ENCODE data around the gene TMEM61.
"Not testable (repeated sequence)": the region's sequence is repeated elsewhere in the genome, so short reads cannot be mapped to it uniquely, and the experiment has no call there.

Gene TMEM61

GRCh38 chr1:54962612-54963395, 17.6 kb upstream of the TMEM61 start:
- DNase-seq (ENCODE audit: low spot score): peak; percentile 21

DNA sequence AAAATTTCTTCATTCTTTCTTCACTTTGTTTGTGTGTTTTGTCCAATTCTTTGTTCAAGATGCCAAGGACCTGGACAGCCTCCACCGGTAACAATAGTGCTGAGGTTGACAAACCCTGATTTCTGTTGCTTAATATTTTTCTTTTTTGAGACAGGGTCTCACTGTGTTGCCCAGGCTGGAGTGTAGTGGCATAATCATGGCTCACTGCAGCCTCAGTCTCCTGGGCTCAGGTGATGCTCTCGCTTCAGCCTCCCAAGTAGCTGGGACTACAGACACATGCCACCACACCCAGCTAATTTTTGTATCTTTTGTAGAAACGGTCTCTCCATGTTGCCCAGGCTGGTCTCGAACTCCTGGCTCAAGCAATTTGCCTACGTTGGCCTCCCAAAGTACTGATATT, 16.6 kb upstream of the TMEM61 start:
- DNase-seq (ENCODE audit: low spot score): not testable (repeated sequence)

- DNase-seq (ENCODE audit: low spot score): peak; percentile 23
Observed at GRCh38 chr1:54965624-54966340, 14.6 kb upstream of the TMEM61 start.

DNA sequence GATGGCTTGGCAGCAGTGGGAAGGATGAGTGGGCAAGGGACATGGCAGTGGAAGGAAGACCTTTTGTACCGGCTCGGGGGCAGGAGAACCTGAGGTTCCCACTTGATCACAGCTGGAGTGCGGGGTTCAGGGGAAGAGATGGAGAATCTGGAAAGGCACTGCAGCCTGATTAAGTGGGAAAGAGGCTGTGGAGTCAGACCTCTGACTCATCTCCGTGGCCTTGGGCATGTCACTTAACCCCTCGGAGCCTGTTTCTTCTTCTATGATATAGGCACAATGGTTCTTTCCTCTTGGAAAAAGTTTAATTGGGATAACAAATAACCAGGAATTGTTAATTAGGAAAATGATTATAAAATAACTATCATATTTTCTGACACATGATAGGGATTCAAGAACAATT, 13.1 kb upstream of the TMEM61 start:
- DNase-seq (ENCODE audit: low spot score): no peak

DNA sequence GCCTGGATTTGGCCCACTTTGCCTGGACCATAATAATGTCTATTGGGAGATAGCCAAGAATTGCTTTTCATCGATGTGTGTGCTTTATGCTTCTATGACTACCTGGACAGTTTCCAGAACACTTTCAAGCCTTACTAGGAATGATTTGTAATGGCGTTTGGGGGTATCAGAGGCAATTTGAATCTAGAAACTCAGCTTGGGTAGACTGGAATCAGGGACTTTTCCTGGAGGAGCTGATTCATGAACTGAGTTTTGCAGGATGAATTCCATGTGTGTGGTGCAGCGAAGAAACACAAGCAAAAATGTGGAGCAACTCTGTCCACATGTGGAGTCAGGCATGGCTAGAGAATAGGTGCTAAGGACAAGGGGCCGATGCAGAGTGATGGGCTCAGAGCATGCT, 11.9 kb upstream of the TMEM61 start:
- DNase-seq (ENCODE audit: low spot score): no peak

GRCh38 chr1:54969879-54970278, 10.5 kb upstream of the TMEM61 start:
- no peak for DNase-seq (ENCODE audit: low spot score)

DNA sequence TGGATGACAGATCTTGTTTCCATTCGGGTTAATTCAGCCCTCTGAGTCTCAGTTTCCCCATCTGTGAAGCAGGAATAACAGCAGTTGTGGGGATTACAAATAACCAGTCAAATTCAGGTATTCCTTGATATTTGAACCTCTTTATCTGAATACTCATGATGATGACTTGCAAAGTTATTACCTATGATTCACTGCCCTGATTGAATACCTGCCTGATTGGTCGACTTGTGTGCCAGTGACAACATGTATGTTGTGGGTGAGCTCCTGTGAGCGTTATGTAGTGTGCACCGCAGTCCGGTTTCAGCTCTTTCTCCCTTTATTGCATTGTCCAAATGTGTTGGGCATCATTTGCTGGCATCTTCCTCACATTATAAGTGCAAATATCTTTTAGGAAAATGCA, 9.5 kb upstream of the TMEM61 start:
- no peak for DNase-seq (ENCODE audit: low spot score)

DNA sequence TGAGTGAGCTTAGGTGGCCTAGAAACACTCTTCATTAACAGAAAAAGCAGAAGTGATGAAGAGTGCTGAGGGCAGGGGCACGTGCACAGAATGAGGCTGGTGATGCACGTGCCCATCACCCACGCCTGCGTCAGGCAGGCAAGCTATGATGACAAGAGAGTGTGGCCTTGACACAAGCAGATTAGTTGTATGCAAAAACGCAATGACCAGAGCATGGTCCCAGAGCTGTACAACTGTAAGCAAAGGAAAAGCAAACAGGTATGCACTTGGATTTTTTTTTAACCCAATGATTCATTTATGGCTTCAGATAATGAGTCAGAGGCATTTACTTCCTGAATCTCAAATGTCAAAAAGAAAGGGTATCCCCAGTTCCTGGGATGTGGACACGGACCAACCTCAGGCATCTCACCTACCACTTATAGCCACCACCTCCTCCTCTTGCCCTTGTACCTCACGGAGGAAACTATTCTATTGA, 9.1 kb upstream of the TMEM61 start:
- DNase-seq (ENCODE audit: low spot score): peak; percentile 29

- no peak for DNase-seq (ENCODE audit: low spot score)
Observed at GRCh38 chr1:54972436-54972835, 8.0 kb upstream of the TMEM61 start.

- DNase-seq (ENCODE audit: low spot score): no peak
Observed at GRCh38 chr1:54973205-54973921, 7.1 kb upstream of the TMEM61 start.

DNA sequence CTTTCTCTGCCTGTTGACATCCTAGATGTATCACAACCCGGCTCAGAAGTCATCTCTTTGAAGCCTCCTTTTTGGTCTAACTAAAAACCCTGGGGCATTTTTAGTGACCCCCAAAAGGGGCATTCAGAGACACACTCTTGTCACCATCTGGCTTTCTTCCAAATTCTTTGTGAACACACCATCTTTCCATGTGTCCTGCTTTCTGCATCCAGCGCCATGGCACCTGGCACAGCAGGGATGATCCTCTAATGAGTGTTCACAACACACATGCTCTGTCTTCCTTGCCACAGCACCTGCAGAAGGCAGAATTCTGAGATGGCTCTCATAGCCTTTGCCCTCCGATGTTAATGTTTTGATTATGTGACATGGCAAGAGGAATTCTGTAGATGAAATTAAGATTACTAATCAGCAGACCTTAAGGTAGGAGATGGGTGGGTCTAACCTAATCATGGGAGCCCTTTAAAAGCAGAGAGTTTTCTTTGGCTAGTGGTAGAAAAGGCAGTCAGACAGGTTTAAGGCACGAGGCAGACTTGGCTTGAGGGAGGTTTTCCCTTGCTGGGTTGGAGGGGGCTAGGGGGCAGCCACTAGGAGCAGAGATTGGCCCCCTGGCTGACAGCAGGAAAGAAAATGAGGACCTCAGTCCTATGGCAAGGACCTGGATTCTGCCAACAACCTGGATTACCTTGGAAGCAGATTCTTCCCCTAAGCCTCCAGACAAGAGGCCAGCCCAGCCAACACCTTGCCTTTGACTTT, 4.9 kb upstream of the TMEM61 start:
- DNase-seq (ENCODE audit: low spot score): no peak

DNA sequence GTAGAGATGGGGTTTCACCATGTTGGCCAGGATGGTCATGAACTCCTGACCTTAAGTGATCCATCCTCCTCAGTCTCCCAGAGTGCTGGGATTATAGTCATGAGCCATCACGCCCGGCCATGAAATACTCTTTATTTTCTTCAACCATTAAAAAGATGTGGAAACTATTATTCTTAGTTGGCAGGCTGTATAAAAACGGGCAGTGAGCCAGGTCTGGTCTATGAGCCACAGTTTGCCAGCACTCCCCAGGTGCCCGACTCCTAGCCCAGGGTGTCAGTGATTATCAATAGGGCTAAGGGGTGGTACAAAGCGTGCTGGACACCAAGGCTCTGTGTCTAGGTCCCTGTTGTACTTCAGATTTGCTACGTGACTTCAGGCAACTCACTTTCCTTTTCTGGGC, 3.7 kb upstream of the TMEM61 start:
- DNase-seq (ENCODE audit: low spot score): no peak

- no peak for DNase-seq (ENCODE audit: low spot score)
Observed at GRCh38 chr1:54977533-54978297, 2.7 kb upstream of the TMEM61 start.

- DNase-seq (ENCODE audit: low spot score): no peak
Observed at GRCh38 chr1:54978528-54979326, 1.7 kb upstream of the TMEM61 start.

DNA sequence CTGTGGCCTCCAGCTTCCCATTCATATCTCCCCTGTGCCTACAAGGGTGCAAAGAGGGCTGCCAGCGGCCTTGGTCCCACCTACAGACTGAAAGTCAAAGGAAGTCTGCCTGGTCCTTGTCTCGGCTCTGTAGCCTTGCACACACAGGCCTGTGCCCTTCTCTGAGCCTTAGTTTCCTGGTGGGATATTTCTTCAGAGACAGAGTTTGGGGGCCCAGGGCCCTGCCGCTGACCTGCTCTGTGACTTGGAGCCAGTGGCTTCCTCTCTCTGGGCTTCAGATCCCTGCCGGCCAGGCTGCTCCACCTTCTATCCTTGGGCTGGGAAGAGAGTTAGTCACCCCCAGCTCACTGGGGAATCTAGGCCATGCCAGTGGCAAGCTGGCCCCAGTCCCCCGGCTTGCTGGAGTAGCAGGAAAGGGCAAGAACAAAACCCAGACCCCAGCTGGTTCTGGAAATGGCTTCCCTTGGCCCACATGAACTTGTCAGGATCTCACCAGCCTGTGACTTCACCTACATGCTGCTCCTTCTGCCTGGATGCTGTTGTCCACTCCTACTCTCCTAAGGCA, 1.0 kb upstream of the TMEM61 start:
- no peak for DNase-seq (ENCODE audit: low spot score)

DNA sequence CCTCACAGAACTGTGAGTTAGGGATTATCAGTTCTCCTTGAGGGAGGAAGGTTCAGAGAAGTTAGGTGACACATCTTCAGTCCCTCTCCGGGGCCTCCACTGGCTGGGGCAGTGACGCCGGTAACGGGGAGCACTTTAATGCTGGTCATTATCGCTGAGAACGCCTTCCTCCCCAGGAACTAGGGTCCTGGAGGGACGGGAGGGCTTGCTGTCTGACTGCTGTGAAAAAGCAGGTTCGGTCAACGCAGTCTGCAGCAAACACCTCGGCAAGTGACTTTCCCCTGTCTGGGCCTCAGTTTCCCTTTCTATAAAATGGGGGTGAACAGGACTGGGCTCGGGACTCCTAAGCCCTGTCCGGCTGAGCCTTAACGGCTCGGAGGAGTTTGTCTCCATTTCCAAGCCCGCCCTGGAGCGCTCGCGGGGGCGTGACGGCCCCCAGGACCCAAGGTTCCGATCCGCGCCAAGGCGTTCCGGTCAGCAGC, 341 bp upstream of the TMEM61 start:
- no peak for DNase-seq (ENCODE audit: low spot score)

GRCh38 chr1:54981466-54981865, 1.0 kb downstream of the TMEM61 start:
- no peak for DNase-seq (ENCODE audit: low spot score)

DNA sequence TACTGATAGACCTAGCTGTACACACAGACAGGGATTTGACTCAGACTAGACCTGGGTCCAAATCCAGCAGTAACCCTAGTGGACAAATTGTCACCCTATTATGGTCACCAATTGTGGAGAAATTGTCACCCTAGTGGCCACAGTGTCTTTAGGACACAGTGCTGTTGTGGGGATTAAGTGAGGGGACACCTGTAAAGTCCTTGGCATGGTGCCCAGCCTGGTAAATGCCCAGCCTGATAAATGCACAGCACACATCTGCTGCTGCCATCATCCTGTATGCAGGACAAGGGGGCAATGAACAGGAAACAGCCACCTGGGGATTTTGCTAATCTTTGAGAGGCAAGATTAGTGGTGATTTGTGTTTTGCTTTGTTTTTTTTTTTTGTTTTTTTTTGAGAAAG, 2.3 kb downstream of the TMEM61 start:
- DNase-seq (ENCODE audit: low spot score): no peak

DNA sequence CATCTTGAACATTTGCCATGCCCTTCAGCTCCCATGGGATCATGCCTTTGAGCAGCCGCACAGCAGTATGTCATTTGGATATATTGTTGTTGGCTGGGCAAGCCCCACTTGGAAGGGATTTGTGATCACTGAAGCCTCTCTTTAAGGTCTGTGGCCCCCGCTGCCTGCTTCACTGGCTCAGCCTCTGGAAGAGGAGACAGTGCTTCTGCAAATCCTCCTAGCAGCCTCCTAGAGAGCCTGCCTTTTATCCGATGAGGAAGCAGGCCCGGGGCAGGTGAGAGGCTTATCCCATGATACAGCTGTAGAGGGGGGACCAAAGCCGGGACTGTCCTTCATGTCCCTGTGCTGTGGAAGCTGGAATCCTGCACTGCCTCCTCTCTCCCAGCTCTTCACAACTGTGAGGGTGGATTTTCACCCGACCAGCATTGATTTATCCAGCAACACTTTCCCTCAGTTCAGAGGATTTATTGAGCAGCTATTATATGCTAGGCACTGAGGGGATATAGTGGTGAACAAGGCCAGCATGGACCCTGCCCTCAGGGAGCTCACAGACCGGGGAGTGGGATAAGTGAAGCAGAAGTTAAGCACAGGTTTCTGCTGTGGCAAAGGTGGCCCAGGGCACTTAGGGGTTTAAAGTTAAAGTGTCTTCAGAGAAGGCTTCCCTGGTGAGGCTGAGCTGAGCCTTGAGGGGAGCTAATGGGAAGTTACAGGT, 3.9 kb downstream of the TMEM61 start:
- no peak for DNase-seq (ENCODE audit: low spot score)

Data from activated CD4-positive, alpha-beta T cell treated with anti-CD3 and anti-CD28 coated beads, Interleukin-2, Interleukin-4, amounts not matched to agents 100 ng/mL and 50 ng/mL, durations not matched to agents 16 hours and 8 hours (primary cell).